ENCODE results near the gene INSL3.
A peak's percentile ranks its signal among the peaks of the same experiment; 100 is the strongest.
"Not testable (repeated sequence)": the region's sequence is repeated elsewhere in the genome, so short reads cannot be mapped to it uniquely, and the experiment has no call there.

INSL3 gene

DNA sequence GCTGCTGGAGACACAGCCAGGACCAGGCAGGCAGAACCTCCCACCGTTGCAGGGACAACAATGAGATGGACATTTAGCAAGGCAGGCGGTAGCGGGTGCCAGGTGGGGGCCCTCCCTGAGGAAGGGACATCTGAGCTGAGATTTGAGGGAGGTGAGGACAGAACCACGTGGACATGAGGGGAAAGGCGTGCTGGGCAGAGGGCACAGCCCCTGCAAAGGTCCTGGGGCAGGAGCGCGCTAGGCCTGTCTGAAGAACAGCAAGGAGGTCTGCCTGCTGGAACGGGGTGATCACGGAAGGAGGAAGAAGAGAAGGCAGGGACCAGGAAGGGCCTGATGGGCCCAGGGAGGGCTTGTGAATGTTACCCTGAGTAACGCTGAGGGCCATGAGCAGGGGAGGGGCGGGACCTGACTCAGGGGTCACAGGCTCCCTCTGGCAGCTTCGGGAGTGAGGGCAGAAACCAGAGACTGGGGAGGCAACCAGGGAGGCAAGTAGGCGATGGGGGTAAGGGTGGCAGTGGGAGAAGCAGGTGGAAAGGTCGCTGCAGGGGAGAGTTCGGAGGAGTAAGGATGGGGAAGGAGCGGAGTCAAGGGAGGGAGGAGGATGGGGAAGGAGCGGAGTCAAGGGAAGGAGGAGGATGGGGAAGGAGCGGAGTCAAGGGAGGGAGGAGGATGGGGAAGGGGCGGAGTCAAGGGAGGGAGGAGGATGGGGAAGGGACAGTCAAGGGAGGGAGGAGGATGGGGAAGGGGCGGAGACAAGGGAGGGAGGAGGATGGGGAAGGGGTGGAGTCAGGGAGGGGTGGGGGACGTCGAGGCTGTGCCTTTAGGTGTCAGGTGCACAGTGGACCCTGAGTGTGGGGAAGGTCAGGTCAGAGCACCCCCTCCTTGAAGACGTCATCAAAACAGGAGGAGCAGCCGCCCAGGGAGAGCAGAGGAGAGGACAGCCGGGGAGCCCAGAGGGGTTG lies 42.1 kb downstream of the INSL3 start:
- DNase-seq (ENCODE audit: low spot score): no peak
- Histone ChIP-seq H3K27ac (no peak overlapping the region), H3K4me3 (peak overlapping the region; percentile 53)
- TF ChIP-seq, protein P1, sequence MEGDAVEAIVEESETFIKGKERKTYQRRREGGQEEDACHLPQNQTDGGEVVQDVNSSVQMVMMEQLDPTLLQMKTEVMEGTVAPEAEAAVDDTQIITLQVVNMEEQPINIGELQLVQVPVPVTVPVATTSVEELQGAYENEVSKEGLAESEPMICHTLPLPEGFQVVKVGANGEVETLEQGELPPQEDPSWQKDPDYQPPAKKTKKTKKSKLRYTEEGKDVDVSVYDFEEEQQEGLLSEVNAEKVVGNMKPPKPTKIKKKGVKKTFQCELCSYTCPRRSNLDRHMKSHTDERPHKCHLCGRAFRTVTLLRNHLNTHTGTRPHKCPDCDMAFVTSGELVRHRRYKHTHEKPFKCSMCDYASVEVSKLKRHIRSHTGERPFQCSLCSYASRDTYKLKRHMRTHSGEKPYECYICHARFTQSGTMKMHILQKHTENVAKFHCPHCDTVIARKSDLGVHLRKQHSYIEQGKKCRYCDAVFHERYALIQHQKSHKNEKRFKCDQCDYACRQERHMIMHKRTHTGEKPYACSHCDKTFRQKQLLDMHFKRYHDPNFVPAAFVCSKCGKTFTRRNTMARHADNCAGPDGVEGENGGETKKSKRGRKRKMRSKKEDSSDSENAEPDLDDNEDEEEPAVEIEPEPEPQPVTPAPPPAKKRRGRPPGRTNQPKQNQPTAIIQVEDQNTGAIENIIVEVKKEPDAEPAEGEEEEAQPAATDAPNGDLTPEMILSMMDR (IDR thresholded peaks at IDR 0.05): no peak

DNA sequence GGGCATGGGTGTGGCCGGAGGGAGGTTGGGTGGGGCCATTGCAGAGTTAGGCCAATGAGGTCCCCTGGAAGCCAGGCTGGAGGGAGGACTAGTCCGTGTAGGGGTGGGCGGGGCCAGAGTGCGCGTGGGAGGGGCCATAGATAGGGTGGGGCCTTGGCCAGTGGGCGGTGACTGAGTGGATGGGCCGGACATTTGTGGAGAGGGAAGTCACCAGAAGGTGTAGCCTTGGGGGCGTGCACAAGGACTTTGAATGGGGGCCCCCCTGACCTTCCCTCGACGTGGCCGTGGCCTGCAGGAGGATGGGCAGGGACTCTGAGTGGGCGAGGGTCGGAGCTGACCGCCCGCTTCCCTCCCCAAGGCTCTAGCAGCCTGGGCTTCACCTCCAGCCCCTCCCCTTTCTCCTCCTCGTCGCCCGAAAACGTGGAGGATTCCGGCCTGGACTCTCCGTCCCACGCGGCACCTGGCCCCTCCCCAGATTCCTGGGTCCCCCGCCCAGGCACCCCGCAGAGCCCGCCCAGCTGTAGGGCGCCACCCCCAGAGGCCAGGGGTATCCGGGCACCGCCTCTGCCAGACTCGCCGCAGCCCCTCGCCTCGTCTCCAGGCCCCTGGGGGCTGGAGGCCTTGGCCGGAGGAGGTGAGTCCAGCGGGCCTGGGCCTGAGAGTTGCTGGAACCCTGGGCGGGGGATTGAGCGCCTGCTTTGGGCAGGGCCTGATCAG lies 42.9 kb downstream of the INSL3 start:
- no peak for DNase-seq (ENCODE audit: low spot score)
- TF ChIP-seq, protein P1 (IDR thresholded peaks at IDR 0.05): no peak
- Histone ChIP-seq H3K27ac (no peak overlapping the region), H3K4me3 (peak overlapping the region; percentile 53)

GRCh38 chr19:17777840-17778239 lies 43.5 kb downstream of the INSL3 start:
- DNase-seq (ENCODE audit: low spot score); H3K4me3 ChIP-seq; H3K27ac ChIP-seq: not testable (repeated sequence)

DNA sequence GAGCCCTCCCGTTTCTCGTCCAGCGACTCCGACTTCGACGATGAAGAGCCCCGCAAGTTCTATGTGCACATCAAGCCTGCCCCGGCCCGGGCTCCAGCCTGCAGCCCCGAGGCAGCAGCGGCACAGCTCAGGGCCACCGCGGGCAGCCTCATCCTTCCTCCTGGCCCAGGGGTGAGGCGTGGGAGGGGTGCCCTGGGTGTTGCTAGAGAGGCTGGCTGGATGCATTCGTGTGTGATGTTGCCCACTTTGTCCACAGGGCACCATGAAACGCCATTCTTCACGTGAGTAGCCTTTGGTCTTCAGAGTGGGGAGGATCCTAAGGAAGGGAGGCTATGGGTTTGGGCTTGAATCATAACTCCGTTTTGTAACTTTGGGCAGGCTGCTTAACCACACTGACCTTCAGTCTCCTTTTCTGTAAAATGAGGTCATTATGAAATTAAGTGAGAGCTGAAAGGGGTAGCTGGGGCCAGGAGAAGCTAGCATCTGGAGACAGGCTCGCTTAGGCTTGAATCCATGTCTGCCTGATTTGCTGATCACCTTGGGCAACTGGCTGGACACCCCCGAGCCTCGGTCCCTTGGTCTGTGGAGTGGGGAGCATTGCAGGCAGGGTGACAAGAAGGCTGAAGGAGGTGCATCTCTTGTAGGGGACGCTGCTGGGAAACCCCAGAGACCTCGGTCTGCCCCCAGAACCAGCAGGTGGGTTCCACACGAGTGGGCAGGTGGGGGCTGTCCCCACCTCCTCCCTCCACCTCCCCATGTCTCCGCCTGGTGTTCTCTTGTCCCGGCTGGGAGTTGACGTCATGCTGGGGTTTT lies 45.1 kb downstream of the INSL3 start:
- TF ChIP-seq, protein P1 (IDR thresholded peaks at IDR 0.05): no peak
- H3K4me3 ChIP-seq: no peak overlapping the region
- no peak overlapping the region for H3K27ac ChIP-seq
- DNase-seq (ENCODE audit: low spot score): no peak

DNA sequence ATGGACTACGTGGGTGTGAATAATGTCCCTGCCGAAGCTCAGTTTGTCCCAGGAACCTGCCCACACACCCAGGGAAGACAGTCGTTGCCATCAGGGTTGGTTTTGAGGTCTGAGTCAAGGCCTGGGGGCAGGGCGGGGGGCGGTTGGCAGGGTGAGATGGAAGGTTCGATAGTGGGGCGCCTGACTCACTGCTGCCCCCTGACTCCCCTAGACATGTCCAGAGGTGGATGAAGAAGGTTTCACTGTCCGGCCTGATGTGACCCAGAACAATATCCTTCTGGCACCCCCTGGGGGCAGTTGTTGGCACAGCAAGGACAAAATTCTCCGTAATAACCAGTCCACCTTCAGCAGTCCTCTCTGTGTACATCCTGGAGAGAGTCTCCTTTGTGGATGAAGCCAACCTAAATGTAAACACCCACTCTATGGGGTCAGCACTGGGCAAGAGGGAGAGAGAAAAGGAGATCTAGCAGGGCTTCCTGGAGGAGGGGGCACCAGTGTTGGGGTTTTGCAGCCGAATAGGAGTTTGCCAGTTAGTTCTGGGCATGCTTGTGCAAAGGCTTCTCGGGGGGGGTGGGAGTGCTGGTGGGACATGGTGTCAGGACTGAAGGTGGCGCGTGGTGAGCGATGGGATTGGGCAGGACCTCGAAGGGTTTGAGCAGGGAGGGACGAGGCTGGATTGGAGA lies 45.9 kb downstream of the INSL3 start:
- Histone ChIP-seq H3K4me3 (no peak overlapping the region), H3K27ac (no peak overlapping the region)
- TF ChIP-seq, protein P1 (IDR thresholded peaks at IDR 0.05): no peak
- no peak for DNase-seq (ENCODE audit: low spot score)

- no peak overlapping the region for H3K4me3 ChIP-seq
- no peak overlapping the region for H3K27ac ChIP-seq
- TF ChIP-seq, protein P1 (IDR thresholded peaks at IDR 0.05): no peak
- no peak for DNase-seq (ENCODE audit: low spot score)
These were observed 49.1 kb downstream of the INSL3 start for GRCh38 chr19:17772172-17772571.

Data from coronary artery (tissue), 2 donors.